HepG2 (cell line): Measurements from ENCODE around the gene INTS1. TPM values are rescaled to one million over a fixed set of nuclear protein-coding genes. Genes with fewer than 3 reads are reported as not detected.

Experiments used
- ATAC-seq: fragments of 200-7000 bp; cut with Tn5 transposase; 3 replicates; pipeline ENCODE4 v1.9.1; 2020; ENCODE audit warnings: mild to moderate bottlenecking, moderate library complexity
- BruUV-seq: library from RNA; stranded (reverse); fragments of 400-500 nt; replicated peaks from 2 replicates; lab custom pipeline; 2021; lab: Mats Ljungman, UMichigan
- CTCF ChIA-PET: fragments of 300-600 bp; formaldehyde crosslinking; extraction: SDS; loops from one replicate; lab custom pipeline; 2021; ENCODE audit warnings: low total read pairs, inconsistent platforms, low intra/inter-chr PET ratio; lab: Yijun Ruan, JAX
- POLR2A ChIA-PET: fragments of 350-600 bp; sonication (Branson Sonifier 250); formaldehyde crosslinking; loops from one replicate; lab custom pipeline; 2020; ENCODE audit warnings: antibody characterized with exemption, inconsistent platforms; lab: Yijun Ruan, JAX
- DNase-seq: peaks from one replicate; pipeline ENCODE4 v3.0.0-alpha.2; 2015; ENCODE audit warnings: low spot score
- FAIRE-seq: peaks from 3 replicates; lab custom pipeline; 2011; peaks lifted over from hg19 to GRCh38; lab: Jason Lieb, UNC
- H2AFZ ChIP-seq: one replicate; pipeline ENCODE4 v1.6.1; 2011; ENCODE audit warnings: low read length, inconsistent platforms
- H3K27ac ChIP-seq: fragments of 300-600 bp; 3 replicates; pipeline ENCODE4 v1.8.0; 2011; ENCODE audit warnings: mixed run types, mild to moderate bottlenecking, mixed read lengths, low read length, inconsistent platforms; ENCODE audit not compliant: insufficient read depth; ENCODE audit errors: extremely low read length
- H3K27me3 ChIP-seq, 2 experiments: fragments of 200-600 bp in 1 of 2; 2 replicates in 1 of 2; 3 replicates in 1 of 2; pipeline versions ENCODE4 v1.6.0 to v1.8.0; 2011; ENCODE audit warnings: low read length in 2 of 2, mild to moderate bottlenecking in 2 of 2, moderate library complexity in 2 of 2, inconsistent platforms in 1 of 2; ENCODE audit not compliant: insufficient read depth in 2 of 2, control insufficient read depth in 1 of 2
- H3K36me3 ChIP-seq, 2 experiments: fragments of 200-600 bp in 1 of 2; replicated peaks in 1 of 2; 2 replicates in 1 of 2; 3 replicates in 1 of 2; pipeline versions ENCODE4 v1.5.1 to v1.8.0; 2011; ENCODE audit warnings: low read length in 2 of 2, inconsistent platforms in 1 of 2; ENCODE audit not compliant: insufficient read depth in 2 of 2, control insufficient read depth in 1 of 2
- H3K4me1 ChIP-seq: 2 replicates; pipeline ENCODE4 v1.5.1; 2012; ENCODE audit warnings: low read length, inconsistent platforms; ENCODE audit not compliant: insufficient read depth
- H3K4me2 ChIP-seq: 2 replicates; pipeline ENCODE4 v1.6.0; 2011; ENCODE audit warnings: low read depth, low read length, inconsistent platforms
- H3K4me3 ChIP-seq, 3 experiments: fragments of 200-600 bp in 1 of 3; sonication (generic), shearing (Covaris generic) in 1 of 3; replicated peaks in 1 of 3; 2 replicates each; pipeline ENCODE4 v1.5.1; 2011 to 2016; ENCODE audit warnings: low read length in 3 of 3, inconsistent platforms in 2 of 3, low read depth in 2 of 3, mild to moderate bottlenecking in 2 of 3, control low read depth in 1 of 3, mixed read lengths in 1 of 3; ENCODE audit not compliant: insufficient read depth in 1 of 3
- H3K79me2 ChIP-seq: one replicate; pipeline ENCODE4 v1.6.1; 2011; ENCODE audit warnings: low read length, inconsistent platforms; ENCODE audit not compliant: insufficient read depth
- H3K9ac ChIP-seq: 2 replicates; pipeline ENCODE4 v1.6.0; 2011; ENCODE audit warnings: mild to moderate bottlenecking, low read depth, low read length, inconsistent platforms; ENCODE audit not compliant: insufficient read depth
- H3K9me3 ChIP-seq: 2 replicates; pipeline ENCODE4 v1.5.1; 2012; ENCODE audit warnings: mild to moderate bottlenecking, low read length
- H4K20me1 ChIP-seq: 2 replicates; pipeline ENCODE4 v1.6.0; 2011; ENCODE audit warnings: inconsistent platforms, mild to moderate bottlenecking, low read length, moderate library complexity; ENCODE audit not compliant: insufficient read depth
- DMAP1 ChIP-seq: IDR thresholded peaks from 2 replicates; pipeline ENCODE4 v1.6.1; 2016
- DR1 ChIP-seq: sonication (generic); formaldehyde crosslinking; IDR thresholded peaks from 2 replicates; pipeline ENCODE4 v1.8.0; 2021; ENCODE audit warnings: mild to moderate bottlenecking, missing genetic modification reagents, inconsistent platforms
- KAT2B ChIP-seq: fragments of 150-350 bp; IDR thresholded peaks from 2 replicates; pipeline ENCODE4 v1.6.1; 2014; ENCODE audit warnings: low read depth, low read length, borderline replicate concordance
- POLR2G ChIP-seq: fragments of 200-400 bp; formaldehyde crosslinking; IDR thresholded peaks from 2 replicates; pipeline ENCODE4 v1.6.1; 2018; ENCODE audit warnings: mild to moderate bottlenecking, low read depth, low read length, moderate library complexity
- SKI ChIP-seq: fragments of 450-650 bp; IDR thresholded peaks from one replicate; pipeline ENCODE4 v1.6.1; 2018; ENCODE audit warnings: mild to moderate bottlenecking; ENCODE audit not compliant: partially characterized antibody
- ZNF44 ChIP-seq: sonication (generic); formaldehyde crosslinking; IDR thresholded peaks from 2 replicates; pipeline ENCODE4 v1.5.1; 2020; ENCODE audit warnings: mild to moderate bottlenecking, missing genetic modification reagents
- ZSCAN25 ChIP-seq: sonication (generic); formaldehyde crosslinking; IDR thresholded peaks from 2 replicates; pipeline ENCODE4 v1.8.0; 2022; ENCODE audit warnings: mild to moderate bottlenecking, missing genetic modification reagents
- WGBS: methylation state at CpG from one replicate; pipeline ENCODE4 v1.1.6; 2017; ENCODE audit warnings: low lambda C conversion rate; 5-methylcytosine and 5-hydroxymethylcytosine counted together
- in situ Hi-C: cut with HindIII; loops from 2 replicates; pipeline ENCODE4 v1.10.0; 2017; ENCODE audit warnings: low pct_unique_long_range_greater_than_20kb; ENCODE audit not compliant: extremely low pct_ligation_motif_present
- intact Hi-C: fragments of 100-400 bp; cut with micrococcal nuclease; formaldehyde crosslinking; loops from one replicate; pipeline ENCODE4 v1.10.0; 2022; ENCODE audit not compliant: unreplicated experiment
- polyA plus RNA-seq, 8 experiments: library from polyadenylated mRNA; depleted of rRNA in 3 of 8; stranded (reverse) in 7 of 8; unstranded in 1 of 8; fragments of >200 nt; fragmentation: Illumina TruSeq in 4 of 8; extraction: Trizol in 4 of 8; gene quantifications; 2 replicates each; pipeline versions ENCODE4 v1.2.1 to v1.2.3, GENCODE V29; 2011 to 2016; ENCODE audit warnings: low read depth in 4 of 8, missing spikeins in 1 of 8, mixed read lengths in 1 of 8; ENCODE audit not compliant: insufficient read depth in 1 of 8
- total RNA-seq, 5 experiments: library from RNA; depleted of rRNA; stranded (reverse); fragments of >200 nt; fragmentation: Illumina TruSeq; extraction: Trizol; gene quantifications; 2 replicates each; pipeline ENCODE4 v1.2.3, GENCODE V29; 2016; ENCODE audit warnings: low read depth in 1 of 5
- TF ChIP-seq, protein P1 (sequence below): sonication (generic); formaldehyde crosslinking; IDR thresholded peaks from one replicate; pipeline ENCODE4 v1.5.1; 2020; ENCODE audit warnings: mild to moderate bottlenecking, missing genetic modification reagents; ENCODE audit errors: not compliant biosample characterization

Gene INTS1
- total and polyA plus RNA-seq, 2 of the 13 experiments (the other 11 are each of a cell fraction or from before 2014, with no cell fraction given) = 13.7 to 29.0 TPM

DNA sequence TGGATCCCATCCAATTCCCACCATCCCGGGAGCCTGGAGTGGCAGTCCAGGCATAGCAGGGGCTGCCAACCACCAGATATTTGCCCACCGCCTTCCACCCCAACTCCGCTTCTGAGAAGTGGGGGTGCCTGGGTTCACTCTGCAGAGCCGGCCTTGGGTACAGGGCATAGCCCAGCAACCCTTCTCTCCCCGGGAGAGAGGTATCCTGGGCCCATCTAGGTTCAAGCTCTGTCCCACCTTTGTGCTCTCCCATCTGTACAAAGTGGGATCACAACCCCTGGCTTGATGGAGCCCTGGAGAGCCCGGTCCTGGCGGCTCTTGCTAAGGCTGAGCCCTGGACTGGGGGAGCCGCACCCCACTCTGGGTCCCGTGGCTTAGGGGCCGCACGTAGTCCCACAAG, 57.1 kb downstream of the INTS1 start:
- peak; percentile 20 for ATAC-seq
- no peak for FAIRE-seq
- no peaks in the 10 kb centered on the region for H3K9me3 ChIP-seq
- DNase-seq = no peak
- no peaks in the 10 kb centered on the region; a peak in 1 of 5 replicates for H3K27me3 ChIP-seq
- ChIA-PET CTCF (no interaction called here), POLR2A (no interaction called here)
- BruUV-seq = no TSS peak
- no peak overlapping the region for H3K27ac ChIP-seq
- H3K9ac ChIP-seq = no peak overlapping the region
- TF ChIP-seq DR1 (CRISPR knock-in tag) = no peak
- no peak for TF ChIP-seq KAT2B
- no peak for TF ChIP-seq ZNF44 (CRISPR knock-in tag)
- TF ChIP-seq ZSCAN25 = no peak
- TF ChIP-seq SKI = no peak
- TF ChIP-seq, protein P1, sequence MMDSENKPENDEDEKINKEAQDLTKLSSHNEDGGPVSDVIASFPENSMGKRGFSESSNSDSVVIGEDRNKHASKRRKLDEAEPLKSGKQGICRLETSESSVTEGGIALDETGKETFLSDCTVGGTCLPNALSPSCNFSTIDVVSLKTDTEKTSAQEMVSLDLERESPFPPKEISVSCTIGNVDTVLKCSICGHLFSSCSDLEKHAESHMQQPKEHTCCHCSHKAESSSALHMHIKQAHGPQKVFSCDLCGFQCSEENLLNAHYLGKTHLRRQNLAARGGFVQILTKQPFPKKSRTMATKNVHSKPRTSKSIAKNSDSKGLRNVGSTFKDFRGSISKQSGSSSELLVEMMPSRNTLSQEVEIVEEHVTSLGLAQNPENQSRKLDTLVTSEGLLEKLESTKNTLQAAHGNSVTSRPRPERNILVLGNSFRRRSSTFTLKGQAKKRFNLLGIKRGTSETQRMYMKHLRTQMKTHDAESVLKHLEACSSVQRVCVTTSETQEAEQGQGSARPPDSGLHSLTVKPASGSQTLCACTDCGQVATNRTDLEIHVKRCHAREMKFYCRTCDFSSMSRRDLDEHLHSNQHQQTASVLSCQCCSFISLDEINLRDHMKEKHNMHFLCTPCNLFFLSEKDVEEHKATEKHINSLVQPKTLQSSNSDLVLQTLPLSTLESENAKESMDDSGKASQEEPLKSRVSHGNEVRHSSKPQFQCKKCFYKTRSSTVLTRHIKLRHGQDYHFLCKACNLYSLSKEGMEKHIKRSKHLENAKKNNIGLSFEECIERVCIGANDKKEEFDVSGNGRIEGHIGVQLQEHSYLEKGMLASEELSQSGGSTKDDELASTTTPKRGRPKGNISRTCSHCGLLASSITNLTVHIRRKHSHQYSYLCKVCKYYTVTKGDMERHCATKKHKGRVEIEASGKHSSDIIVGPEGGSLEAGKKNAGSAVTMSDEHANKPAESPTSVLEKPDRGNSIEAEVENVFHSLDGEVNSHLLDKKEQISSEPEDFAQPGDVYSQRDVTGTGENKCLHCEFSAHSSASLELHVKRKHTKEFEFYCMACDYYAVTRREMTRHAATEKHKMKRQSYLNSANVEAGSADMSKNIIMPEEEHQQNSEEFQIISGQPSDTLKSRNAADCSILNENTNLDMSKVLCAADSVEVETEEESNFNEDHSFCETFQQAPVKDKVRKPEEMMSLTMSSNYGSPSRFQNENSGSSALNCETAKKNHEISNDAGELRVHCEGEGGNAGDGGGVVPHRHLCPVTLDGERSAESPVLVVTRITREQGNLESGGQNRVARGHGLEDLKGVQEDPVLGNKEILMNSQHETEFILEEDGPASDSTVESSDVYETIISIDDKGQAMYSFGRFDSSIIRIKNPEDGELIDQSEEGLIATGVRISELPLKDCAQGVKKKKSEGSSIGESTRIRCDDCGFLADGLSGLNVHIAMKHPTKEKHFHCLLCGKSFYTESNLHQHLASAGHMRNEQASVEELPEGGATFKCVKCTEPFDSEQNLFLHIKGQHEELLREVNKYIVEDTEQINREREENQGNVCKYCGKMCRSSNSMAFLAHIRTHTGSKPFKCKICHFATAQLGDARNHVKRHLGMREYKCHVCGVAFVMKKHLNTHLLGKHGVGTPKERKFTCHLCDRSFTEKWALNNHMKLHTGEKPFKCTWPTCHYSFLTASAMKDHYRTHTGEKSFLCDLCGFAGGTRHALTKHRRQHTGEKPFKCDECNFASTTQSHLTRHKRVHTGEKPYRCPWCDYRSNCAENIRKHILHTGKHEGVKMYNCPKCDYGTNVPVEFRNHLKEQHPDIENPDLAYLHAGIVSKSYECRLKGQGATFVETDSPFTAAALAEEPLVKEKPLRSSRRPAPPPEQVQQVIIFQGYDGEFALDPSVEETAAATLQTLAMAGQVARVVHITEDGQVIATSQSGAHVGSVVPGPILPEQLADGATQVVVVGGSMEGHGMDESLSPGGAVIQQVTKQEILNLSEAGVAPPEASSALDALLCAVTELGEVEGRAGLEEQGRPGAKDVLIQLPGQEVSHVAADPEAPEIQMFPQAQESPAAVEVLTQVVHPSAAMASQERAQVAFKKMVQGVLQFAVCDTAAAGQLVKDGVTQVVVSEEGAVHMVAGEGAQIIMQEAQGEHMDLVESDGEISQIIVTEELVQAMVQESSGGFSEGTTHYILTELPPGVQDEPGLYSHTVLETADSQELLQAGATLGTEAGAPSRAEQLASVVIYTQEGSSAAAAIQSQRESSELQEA (CRISPR knock-in tag) = no peak
- TF ChIP-seq POLR2G = no peak
- TF ChIP-seq DMAP1 (CRISPR knock-in tag) = no peak
- H3K4me3 ChIP-seq = no peak overlapping the region
- 72% methylated on average over 5 of the region's 11 CpGs for WGBS
- in situ Hi-C loops = no loop called here
- no peaks in the 10 kb centered on the region; a peak in 1 of 5 replicates for H3K36me3 ChIP-seq
- no peaks in the 10 kb centered on the region for H4K20me1 ChIP-seq
- no peaks in the 10 kb centered on the region for H3K79me2 ChIP-seq
- H3K4me1 ChIP-seq = peaks cover 2% of the 10 kb centered on the region
- intact Hi-C loops = no loop called here
- H3K4me2 ChIP-seq = no peak overlapping the region
- no peak overlapping the region for H2AFZ ChIP-seq
